NT2/D1 (cell line): ENCODE data around the gene AHNAK2.
A peak's percentile ranks its signal among the peaks of the same experiment; 100 is the strongest.

Source experiments
- DNase-seq: peaks from one replicate; pipeline ENCODE4 v3.0.0-alpha.2; 2011; ENCODE audit warnings: low read depth, low spot score
- H3K27me3 ChIP-seq: 2 replicates; pipeline ENCODE4 v1.6.0; 2011; ENCODE audit warnings: mild to moderate bottlenecking; ENCODE audit not compliant: insufficient read length, insufficient read depth
- H3K36me3 ChIP-seq: 2 replicates; pipeline ENCODE4 v1.6.1; 2011; ENCODE audit warnings: mild to moderate bottlenecking, low read length, mixed read lengths; ENCODE audit not compliant: insufficient read depth, insufficient read length
- H3K4me1 ChIP-seq: 2 replicates; pipeline ENCODE4 v1.5.1; 2011; ENCODE audit not compliant: insufficient read depth, insufficient read length
- H3K4me3 ChIP-seq: 2 replicates; pipeline ENCODE4 v1.5.1; 2011; ENCODE audit warnings: low read depth; ENCODE audit not compliant: insufficient read length
- H3K9ac ChIP-seq: 2 replicates; pipeline ENCODE4 v1.6.0; 2011; ENCODE audit warnings: low read depth; ENCODE audit not compliant: insufficient read length
- H3K9me3 ChIP-seq: 2 replicates; pipeline ENCODE4 v1.5.1; 2011; ENCODE audit warnings: mild to moderate bottlenecking, low read length; ENCODE audit not compliant: insufficient read depth
- SUZ12 ChIP-seq: IDR thresholded peaks from 2 replicates; pipeline ENCODE4 v1.6.1; 2011; ENCODE audit not compliant: insufficient read length, insufficient read depth; ENCODE audit errors: extremely low read depth
- YY1 ChIP-seq: IDR thresholded peaks from 2 replicates; pipeline ENCODE4 v1.6.1; 2011; ENCODE audit not compliant: insufficient read length, insufficient read depth
- ZNF274 ChIP-seq: IDR thresholded peaks from 2 replicates; pipeline ENCODE4 v1.6.1; 2011; ENCODE audit warnings: mild to moderate bottlenecking, low read depth, low read length

The AHNAK2 gene

GRCh38 chr14:104979758-104980610, 1.8 kb upstream of the AHNAK2 start:
- peaks cover 40% of the 10 kb centered on the region for H3K27me3 ChIP-seq
- no peak overlapping the region for H3K4me3 ChIP-seq
- no peaks in the 10 kb centered on the region for H3K36me3 ChIP-seq
- TF ChIP-seq YY1 (no peak), ZNF274 (no peak), SUZ12 (no peak)
- no peak for DNase-seq
- peak overlapping the region; percentile 56 for H3K9ac ChIP-seq
- peaks cover 28% of the 10 kb centered on the region for H3K4me1 ChIP-seq
- no peaks in the 10 kb centered on the region for H3K9me3 ChIP-seq

GRCh38 chr14:104978746-104979691, 845 bp upstream of the AHNAK2 start:
- peak overlapping the region; percentile 19 for H3K4me3 ChIP-seq
- peak overlapping the region; percentile 64 for H3K9ac ChIP-seq
- H3K9me3 ChIP-seq = no peaks in the 10 kb centered on the region
- TF ChIP-seq SUZ12 = no peak
- TF ChIP-seq YY1 = no peak
- TF ChIP-seq ZNF274 = no peak
- DNase-seq = no peak
- no peaks in the 10 kb centered on the region for H3K36me3 ChIP-seq
- peaks cover 24% of the 10 kb centered on the region for H3K4me1 ChIP-seq
- H3K27me3 ChIP-seq = peaks cover 40% of the 10 kb centered on the region

GRCh38 chr14:104977008-104977680, 1.0 kb downstream of the AHNAK2 start:
- Histone ChIP-seq H3K9ac (peak overlapping the region; percentile 74), H3K27me3 (peaks cover 40% of the 10 kb centered on the region), H3K36me3 (no peaks in the 10 kb centered on the region), H3K4me3 (peak overlapping the region; percentile 53), H3K9me3 (no peaks in the 10 kb centered on the region), H3K4me1 (peaks cover 41% of the 10 kb centered on the region)
- no peak for DNase-seq
- TF ChIP-seq ZNF274 (no peak), YY1 (no peak), SUZ12 (no peak)

- Histone ChIP-seq H3K9me3 (no peaks in the 10 kb centered on the region), H3K36me3 (no peaks in the 10 kb centered on the region), H3K4me1 (peaks cover 46% of the 10 kb centered on the region), H3K27me3 (peaks cover 40% of the 10 kb centered on the region), H3K4me3 (no peak overlapping the region), H3K9ac (no peak overlapping the region)
- no peak for DNase-seq
- TF ChIP-seq ZNF274 = no peak
- no peak for TF ChIP-seq SUZ12
- TF ChIP-seq YY1 = no peak
Observed at GRCh38 chr14:104976198-104977007, 1.8 kb downstream of the AHNAK2 start.

GRCh38 chr14:104975481-104976197, 2.5 kb downstream of the AHNAK2 start:
- Histone ChIP-seq H3K27me3 (peaks cover 38% of the 10 kb centered on the region), H3K4me3 (no peak overlapping the region), H3K9me3 (no peaks in the 10 kb centered on the region), H3K9ac (peak overlapping the region; percentile 26), H3K4me1 (peaks cover 46% of the 10 kb centered on the region), H3K36me3 (no peaks in the 10 kb centered on the region)
- DNase-seq = no peak
- TF ChIP-seq ZNF274 = no peak
- no peak for TF ChIP-seq YY1
- no peak for TF ChIP-seq SUZ12

- Histone ChIP-seq H3K9ac (peak overlapping the region; percentile 26), H3K4me1 (peaks cover 50% of the 10 kb centered on the region)
Observed at GRCh38 chr14:104974665-104975390, 3.3 kb downstream of the AHNAK2 start.

More at GRCh38 chr14:104974665-104975390, 3.3 kb downstream of the AHNAK2 start:
- DNase-seq = no peak
- Histone ChIP-seq H3K27me3 (peaks cover 30% of the 10 kb centered on the region), H3K9me3 (no peaks in the 10 kb centered on the region), H3K36me3 (no peaks in the 10 kb centered on the region), H3K4me3 (no peak overlapping the region)
- TF ChIP-seq YY1 (no peak), ZNF274 (no peak), SUZ12 (no peak)
